GM18505 (cell line): ENCODE results near the gene SLC10A1.

Experiments used
- ATAC-seq: cut with Tn5 transposase; IDR thresholded peaks from one replicate; pipeline ENCODE4 v1.9.1; 2021; ENCODE audit not compliant: unreplicated experiment
- POLR2A ChIP-seq: IDR thresholded peaks from 4 replicates; pipeline ENCODE4 v1.6.1; 2011; ENCODE audit warnings: borderline replicate concordance; ENCODE audit not compliant: insufficient read depth, insufficient read length; ENCODE audit errors: extremely low read depth

SLC10A1 gene

GRCh38 chr14:69772082-69773017 is 24.7 kb downstream of the SLC10A1 start:
- ATAC-seq = no peak
- TF ChIP-seq POLR2A = no peak

- ATAC-seq = no peak
- no peak for TF ChIP-seq POLR2A
These were observed 25.9 kb downstream of the SLC10A1 start for GRCh38 chr14:69771136-69771535.

- no peak for TF ChIP-seq POLR2A
- ATAC-seq = no peak
These were observed 26.5 kb downstream of the SLC10A1 start for GRCh38 chr14:69770559-69770958.

GRCh38 chr14:69769623-69770022 is 27.4 kb downstream of the SLC10A1 start:
- no peak for ATAC-seq
- TF ChIP-seq POLR2A = no peak

- no peak for ATAC-seq
- no peak for TF ChIP-seq POLR2A
These were observed 28.2 kb downstream of the SLC10A1 start for GRCh38 chr14:69768873-69769272.

- ATAC-seq = peak; percentile 74
- TF ChIP-seq POLR2A = no peak
These were observed 29.6 kb downstream of the SLC10A1 start for GRCh38 chr14:69767369-69767999.

GRCh38 chr14:69766984-69767368 is 30.1 kb downstream of the SLC10A1 start, which contains the start of gene SRSF5:
TSS of gene SRSF5 (plus strand) at chr14:69767142. CDS start at chr14:69768157, 1,015 bp downstream.
- peak; percentile 67 for ATAC-seq
- peak; percentile 99 for TF ChIP-seq POLR2A

GRCh38 chr14:69763761-69764510 is 33.1 kb downstream of the SLC10A1 start:
- ATAC-seq = no peak
- TF ChIP-seq POLR2A = no peak

- TF ChIP-seq POLR2A = no peak
- no peak for ATAC-seq
These were observed 36.2 kb downstream of the SLC10A1 start for GRCh38 chr14:69760810-69761209.

GRCh38 chr14:69756298-69756697 is 40.7 kb downstream of the SLC10A1 start:
- TF ChIP-seq POLR2A = no peak
- no peak for ATAC-seq

- TF ChIP-seq POLR2A = no peak
- ATAC-seq = no peak
These were observed 41.3 kb downstream of the SLC10A1 start for GRCh38 chr14:69755784-69756183.

GRCh38 chr14:69755296-69755695 is 41.7 kb downstream of the SLC10A1 start:
- ATAC-seq = no peak
- TF ChIP-seq POLR2A = no peak

GRCh38 chr14:69754487-69754886 is 42.6 kb downstream of the SLC10A1 start:
- TF ChIP-seq POLR2A = no peak
- ATAC-seq = no peak
